Colonic mucosa (tissue), 4 donors: Measurements from ENCODE around the gene GLTP. TPM values are rescaled to one million over a fixed set of nuclear protein-coding genes. Genes with fewer than 3 reads are reported as not detected.
"Not testable (repeated sequence)": the region's sequence is repeated elsewhere in the genome, so short reads cannot be mapped to it uniquely, and the experiment has no call there.

Source experiments
- DNase-seq: peaks from one replicate; pipeline ENCODE4 v3.0.0-alpha.2; 2020
- H3K27ac ChIP-seq: fragments of 200-600 bp; one replicate; pipeline ENCODE4 v1.8.0; 2021
- H3K27me3 ChIP-seq: fragments of 200-600 bp; one replicate; pipeline ENCODE4 v1.8.0; 2021
- H3K36me3 ChIP-seq: fragments of 200-600 bp; one replicate; pipeline ENCODE4 v1.8.0; 2021
- H3K4me1 ChIP-seq: fragments of 200-600 bp; one replicate; pipeline ENCODE4 v1.8.0; 2021; ENCODE audit warnings: mild to moderate bottlenecking
- H3K4me3 ChIP-seq: fragments of 200-600 bp; one replicate; pipeline ENCODE4 v1.8.0; 2021
- H3K9ac ChIP-seq, 2 donors: one replicate each; pipeline ENCODE4 v1.7.0; 2013; ENCODE audit warnings: control low read depth in 2 of 2, low read depth in 2 of 2, low read length in 2 of 2
- H3K9me3 ChIP-seq: fragments of 200-600 bp; one replicate; pipeline ENCODE4 v1.8.0; 2021
- CTCF ChIP-seq: fragments of 200-600 bp; IDR thresholded peaks from one replicate; pipeline ENCODE4 v1.8.0; 2022; ENCODE audit warnings: antibody characterized with exemption, mild to moderate bottlenecking
- intact Hi-C: fragments of 100-400 bp; cut with DNase I; formaldehyde crosslinking; loops from one replicate; pipeline ENCODE4 v1.14.1; 2022
- total RNA-seq, 2 donors: library from RNA; stranded (reverse); fragmentation: NEBNext Ultra II Directional in 1 of 2; extraction: Animal tissue kit (Norgen Biotek cat#: 25700) in 1 of 2; gene quantifications; one replicate each; pipeline ENCODE4 v1.2.1, GENCODE V29; 2021
- donor health status: healthy.
- donor health status: DM: no; HTN: no; CAD: no.
- donor health status: DM: no; HTN: no; CAD: no.

The GLTP gene
- total RNA-seq, 2 donors from 2014 or later = 72.0 to 76.3 TPM

GRCh38 chr12:109857715-109858114, 22.6 kb downstream of the GLTP start:
- Histone ChIP-seq H3K27me3 (no peaks in the 10 kb centered on the region), H3K36me3 (peaks cover 20% of the 10 kb centered on the region)
- intact Hi-C loops = no loop called here

GRCh38 chr12:109855377-109855776, 25.0 kb downstream of the GLTP start:
- Histone ChIP-seq H3K36me3 (peaks cover 20% of the 10 kb centered on the region), H3K27ac (no peak overlapping the region), H3K27me3 (no peaks in the 10 kb centered on the region), H3K9ac (no peak overlapping the region), H3K9me3 (no peaks in the 10 kb centered on the region), H3K4me3 (no peak overlapping the region), H3K4me1 (no peaks in the 10 kb centered on the region)
- DNase-seq = no peak
- no peak for TF ChIP-seq CTCF
- intact Hi-C loops = no loop called here

More at GRCh38 chr12:109857715-109858114, 22.6 kb downstream of the GLTP start:
- Histone ChIP-seq H3K4me3 (no peak overlapping the region), H3K9me3 (no peaks in the 10 kb centered on the region), H3K9ac (no peak overlapping the region), H3K27ac (no peak overlapping the region), H3K4me1 (no peaks in the 10 kb centered on the region)
- TF ChIP-seq CTCF = no peak
- DNase-seq = no peak

GRCh38 chr12:109850518-109850917, 29.8 kb downstream of the GLTP start:
- DNase-seq, H3K4me3 ChIP-seq, intact Hi-C loops, H3K9ac ChIP-seq, H3K27me3 ChIP-seq, H3K9me3 ChIP-seq, H3K4me1 ChIP-seq, H3K36me3 ChIP-seq, H3K27ac ChIP-seq: not testable (repeated sequence)

- H3K27me3 ChIP-seq = no peaks in the 10 kb centered on the region
- H3K36me3 ChIP-seq = no peaks in the 10 kb centered on the region
- H3K4me3 ChIP-seq = no peak overlapping the region
- no peak overlapping the region for H3K9ac ChIP-seq
- H3K9me3 ChIP-seq = no peaks in the 10 kb centered on the region
- intact Hi-C loops = loop anchor here (5.0 kb wide), 1 partner anchor 40 kb away; no protein-coding TSS in a partner anchor
- H3K27ac ChIP-seq = no peak overlapping the region
- no peak for TF ChIP-seq CTCF
- no peak for DNase-seq
- H3K4me1 ChIP-seq = no peaks in the 10 kb centered on the region
These were observed 33.1 kb downstream of the GLTP start for GRCh38 chr12:109847142-109847735.

GRCh38 chr12:109845824-109846205, 34.5 kb downstream of the GLTP start:
- no peak for TF ChIP-seq CTCF
- H3K4me3 ChIP-seq = peak overlapping the region; percentile 4
- H3K27ac ChIP-seq = no peak overlapping the region
- H3K9ac ChIP-seq = peak overlapping the region in 1 of 2 donors; percentile 41
- no peaks in the 10 kb centered on the region for H3K27me3 ChIP-seq
- intact Hi-C loops = loop anchor here (5.0 kb wide), 1 partner anchor 39 kb away; no protein-coding TSS in a partner anchor
- no peaks in the 10 kb centered on the region for H3K4me1 ChIP-seq
- no peak for DNase-seq
- H3K36me3 ChIP-seq = no peaks in the 10 kb centered on the region
- H3K9me3 ChIP-seq = no peaks in the 10 kb centered on the region

- H3K36me3 ChIP-seq = no peaks in the 10 kb centered on the region
- intact Hi-C loops = loop anchor here (5.0 kb wide), 1 partner anchor 38 kb away; no protein-coding TSS in a partner anchor
- no peaks in the 10 kb centered on the region for H3K27me3 ChIP-seq
- peak overlapping the region; percentile 4 for H3K4me3 ChIP-seq
- H3K9ac ChIP-seq = peak overlapping the region in 1 of 2 donors; percentile 41
- peak; percentile 90 for DNase-seq
- H3K4me1 ChIP-seq = no peaks in the 10 kb centered on the region
- H3K27ac ChIP-seq = no peak overlapping the region
- H3K9me3 ChIP-seq = no peaks in the 10 kb centered on the region
- TF ChIP-seq CTCF = peak; percentile 99
These were observed 35.1 kb downstream of the GLTP start for GRCh38 chr12:109844983-109845823.
